HepG2 (cell line): ENCODE results near the gene DMAC1. TPM values are rescaled to one million over a fixed set of nuclear protein-coding genes. Genes with fewer than 3 reads are reported as not detected.

ENCODE experiments used
- CBX1 ChIP-seq: IDR thresholded peaks from one replicate; pipeline ENCODE4 v1.6.1; 2016; ENCODE audit warnings: antibody characterized with exemption, low read depth
- CENPT ChIP-seq: sonication (generic); formaldehyde crosslinking; IDR thresholded peaks from 2 replicates; pipeline ENCODE4 v1.8.0; 2022; ENCODE audit warnings: low read depth, mild to moderate bottlenecking, moderate library complexity, missing genetic modification reagents
- HNF4G ChIP-seq, 2 experiments: sonication (generic) in 1 of 2; formaldehyde crosslinking in 1 of 2; IDR thresholded peaks; 2 replicates each; pipeline versions ENCODE4 v1.4.0 to v1.6.1; 2011 to 2020; ENCODE audit warnings: borderline replicate concordance in 2 of 2, low read depth in 2 of 2, mild to moderate bottlenecking in 2 of 2, low read length in 1 of 2, missing genetic modification reagents in 1 of 2, moderate library complexity in 1 of 2
- HNRNPLL ChIP-seq: fragments of 200-400 bp; formaldehyde crosslinking; IDR thresholded peaks from 2 replicates; pipeline ENCODE4 v1.6.1; 2017; ENCODE audit warnings: mild to moderate bottlenecking, low read depth, low read length; ENCODE audit not compliant: poor library complexity, severe bottlenecking
- LCORL ChIP-seq, 2 experiments: fragments of 450-650 bp in 1 of 2; sonication (generic) in 1 of 2; formaldehyde crosslinking in 1 of 2; IDR thresholded peaks; 2 replicates each; pipeline versions ENCODE4 v1.5.0 to v1.6.1; 2017 to 2020; ENCODE audit warnings: antibody characterized with exemption in 1 of 2, missing genetic modification reagents in 1 of 2
- RFXAP ChIP-seq: sonication (generic); formaldehyde crosslinking; IDR thresholded peaks from 2 replicates; pipeline ENCODE4 v1.4.0; 2020; ENCODE audit warnings: missing genetic modification reagents, borderline replicate concordance
- THYN1 ChIP-seq: sonication (generic); formaldehyde crosslinking; IDR thresholded peaks from 2 replicates; pipeline ENCODE4 v1.8.1; 2023; ENCODE audit warnings: low read depth, mild to moderate bottlenecking, moderate library complexity, missing genetic modification reagents, borderline replicate concordance
- ZMYM2 ChIP-seq: sonication (generic); formaldehyde crosslinking; IDR thresholded peaks from 2 replicates; pipeline ENCODE4 v1.8.0; 2022; ENCODE audit warnings: mild to moderate bottlenecking, missing genetic modification reagents
- ZNF24 ChIP-seq: fragments of 450-650 bp; IDR thresholded peaks from 2 replicates; pipeline ENCODE4 v1.6.1; 2017; ENCODE audit warnings: antibody characterized with exemption, mild to moderate bottlenecking
- ZNF3 ChIP-seq: IDR thresholded peaks from 2 replicates; pipeline ENCODE4 v1.7.0; 2017; ENCODE audit warnings: inconsistent platforms
- ZNF501 ChIP-seq: sonication (generic); formaldehyde crosslinking; IDR thresholded peaks from 2 replicates; pipeline ENCODE4 v1.5.1; 2020; ENCODE audit warnings: mild to moderate bottlenecking, moderate library complexity, missing genetic modification reagents
- ZNF556 ChIP-seq: sonication (generic); formaldehyde crosslinking; IDR thresholded peaks from 2 replicates; pipeline ENCODE4 v1.4.0; 2020; ENCODE audit warnings: mild to moderate bottlenecking, missing genetic modification reagents, borderline replicate concordance
- ZSCAN20 ChIP-seq: sonication (generic); formaldehyde crosslinking; IDR thresholded peaks from 2 replicates; pipeline ENCODE4 v1.4.0; 2020; ENCODE audit warnings: missing genetic modification reagents, mild to moderate bottlenecking, borderline replicate concordance
- polyA plus RNA-seq, 8 experiments: library from polyadenylated mRNA; depleted of rRNA in 3 of 8; stranded (reverse) in 7 of 8; unstranded in 1 of 8; fragments of >200 nt; fragmentation: Illumina TruSeq in 4 of 8; extraction: Trizol in 4 of 8; gene quantifications; 2 replicates each; pipeline versions ENCODE4 v1.2.1 to v1.2.3, GENCODE V29; 2011 to 2016; ENCODE audit warnings: low read depth in 4 of 8, missing spikeins in 1 of 8, mixed read lengths in 1 of 8; ENCODE audit not compliant: insufficient read depth in 1 of 8
- total RNA-seq, 5 experiments: library from RNA; depleted of rRNA; stranded (reverse); fragments of >200 nt; fragmentation: Illumina TruSeq; extraction: Trizol; gene quantifications; 2 replicates each; pipeline ENCODE4 v1.2.3, GENCODE V29; 2016; ENCODE audit warnings: low read depth in 1 of 5
- TF ChIP-seq, protein P1 (sequence below): IDR thresholded peaks from 2 replicates; pipeline ENCODE4 v1.6.1; 2016
- TF ChIP-seq, protein P2 (sequence below): IDR thresholded peaks from 2 replicates; pipeline ENCODE4 v1.6.1; 2016; ENCODE audit warnings: low read depth, borderline replicate concordance
- TF ChIP-seq, protein P3 (sequence below): sonication (generic); formaldehyde crosslinking; IDR thresholded peaks from 2 replicates; pipeline ENCODE4 v1.5.1; 2020; ENCODE audit warnings: mild to moderate bottlenecking, missing genetic modification reagents, borderline replicate concordance
- TF ChIP-seq, protein P4 (sequence below): sonication (generic); formaldehyde crosslinking; IDR thresholded peaks from 2 replicates; pipeline ENCODE4 v1.8.0; 2022; ENCODE audit warnings: mild to moderate bottlenecking, missing genetic modification reagents, moderate library complexity
- TF ChIP-seq, protein P5 (sequence below): fragments of 450-650 bp; IDR thresholded peaks from 2 replicates; pipeline ENCODE4 v1.6.1; 2017

Gene DMAC1
- total and polyA plus RNA-seq, 2 of the 13 experiments (the other 11 are each of a cell fraction or from before 2014, with no cell fraction given): 44.3 to 72.9 TPM

DNA sequence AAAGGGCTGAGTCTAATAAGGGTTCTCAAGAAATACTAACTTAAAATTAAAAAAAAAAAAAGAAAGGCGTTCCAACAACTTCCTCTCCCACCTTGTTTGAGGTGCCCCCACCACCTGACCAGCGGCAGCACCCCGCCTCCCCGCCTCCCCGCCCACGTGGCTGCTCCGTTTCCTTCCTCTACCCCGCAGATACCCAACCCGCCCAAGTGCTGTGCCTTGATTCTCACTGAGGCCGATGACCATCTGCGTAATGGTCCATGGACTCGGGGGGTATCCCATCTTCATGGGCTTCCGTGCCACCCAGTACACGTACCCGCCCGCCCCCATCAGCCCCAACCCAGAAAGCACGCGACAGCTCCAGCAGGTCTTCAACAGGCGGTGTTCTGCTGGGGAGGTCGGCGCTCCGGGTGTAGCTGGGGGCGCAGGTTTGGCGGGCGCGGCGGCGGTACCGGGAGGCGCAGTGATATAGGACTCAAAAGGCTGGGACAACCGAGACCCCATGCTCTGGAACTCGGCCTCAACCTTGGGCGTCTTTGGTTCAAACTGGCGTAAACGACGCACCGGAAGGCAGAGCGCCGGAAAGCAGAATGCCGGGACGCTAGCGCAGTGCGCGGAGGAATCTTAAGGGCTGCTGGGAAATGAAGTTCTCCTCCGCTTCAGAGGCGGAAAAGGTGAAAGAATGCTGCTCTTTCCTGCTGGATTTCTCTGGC lies at the start of gene DMAC1 (continued):
- TF ChIP-seq, protein P1, sequence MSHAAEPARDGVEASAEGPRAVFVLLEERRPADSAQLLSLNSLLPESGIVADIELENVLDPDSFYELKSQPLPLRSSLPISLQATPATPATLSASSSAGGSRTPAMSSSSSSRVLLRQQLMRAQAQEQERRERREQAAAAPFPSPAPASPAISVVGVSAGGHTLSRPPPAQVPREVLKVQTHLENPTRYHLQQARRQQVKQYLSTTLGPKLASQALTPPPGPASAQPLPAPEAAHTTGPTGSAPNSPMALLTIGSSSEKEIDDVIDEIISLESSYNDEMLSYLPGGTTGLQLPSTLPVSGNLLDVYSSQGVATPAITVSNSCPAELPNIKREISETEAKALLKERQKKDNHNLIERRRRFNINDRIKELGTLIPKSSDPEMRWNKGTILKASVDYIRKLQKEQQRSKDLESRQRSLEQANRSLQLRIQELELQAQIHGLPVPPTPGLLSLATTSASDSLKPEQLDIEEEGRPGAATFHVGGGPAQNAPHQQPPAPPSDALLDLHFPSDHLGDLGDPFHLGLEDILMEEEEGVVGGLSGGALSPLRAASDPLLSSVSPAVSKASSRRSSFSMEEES: no peak
- TF ChIP-seq ZNF3 (CRISPR knock-in tag): no peak
- TF ChIP-seq, protein P2, sequence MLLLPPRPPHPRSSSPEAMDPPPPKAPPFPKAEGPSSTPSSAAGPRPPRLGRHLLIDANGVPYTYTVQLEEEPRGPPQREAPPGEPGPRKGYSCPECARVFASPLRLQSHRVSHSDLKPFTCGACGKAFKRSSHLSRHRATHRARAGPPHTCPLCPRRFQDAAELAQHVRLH (CRISPR knock-in tag): 0 out of 2 replicates have a peak, but pooled peaks have one; percentile 36
- TF ChIP-seq THYN1 (CRISPR knock-in tag): no peak
- 0 out of 2 replicates have a peak, but pooled peaks have one; percentile 78 for TF ChIP-seq ZNF556 (CRISPR knock-in tag)
- TF ChIP-seq CENPT (CRISPR knock-in tag): no peak
- TF ChIP-seq, protein P3, sequence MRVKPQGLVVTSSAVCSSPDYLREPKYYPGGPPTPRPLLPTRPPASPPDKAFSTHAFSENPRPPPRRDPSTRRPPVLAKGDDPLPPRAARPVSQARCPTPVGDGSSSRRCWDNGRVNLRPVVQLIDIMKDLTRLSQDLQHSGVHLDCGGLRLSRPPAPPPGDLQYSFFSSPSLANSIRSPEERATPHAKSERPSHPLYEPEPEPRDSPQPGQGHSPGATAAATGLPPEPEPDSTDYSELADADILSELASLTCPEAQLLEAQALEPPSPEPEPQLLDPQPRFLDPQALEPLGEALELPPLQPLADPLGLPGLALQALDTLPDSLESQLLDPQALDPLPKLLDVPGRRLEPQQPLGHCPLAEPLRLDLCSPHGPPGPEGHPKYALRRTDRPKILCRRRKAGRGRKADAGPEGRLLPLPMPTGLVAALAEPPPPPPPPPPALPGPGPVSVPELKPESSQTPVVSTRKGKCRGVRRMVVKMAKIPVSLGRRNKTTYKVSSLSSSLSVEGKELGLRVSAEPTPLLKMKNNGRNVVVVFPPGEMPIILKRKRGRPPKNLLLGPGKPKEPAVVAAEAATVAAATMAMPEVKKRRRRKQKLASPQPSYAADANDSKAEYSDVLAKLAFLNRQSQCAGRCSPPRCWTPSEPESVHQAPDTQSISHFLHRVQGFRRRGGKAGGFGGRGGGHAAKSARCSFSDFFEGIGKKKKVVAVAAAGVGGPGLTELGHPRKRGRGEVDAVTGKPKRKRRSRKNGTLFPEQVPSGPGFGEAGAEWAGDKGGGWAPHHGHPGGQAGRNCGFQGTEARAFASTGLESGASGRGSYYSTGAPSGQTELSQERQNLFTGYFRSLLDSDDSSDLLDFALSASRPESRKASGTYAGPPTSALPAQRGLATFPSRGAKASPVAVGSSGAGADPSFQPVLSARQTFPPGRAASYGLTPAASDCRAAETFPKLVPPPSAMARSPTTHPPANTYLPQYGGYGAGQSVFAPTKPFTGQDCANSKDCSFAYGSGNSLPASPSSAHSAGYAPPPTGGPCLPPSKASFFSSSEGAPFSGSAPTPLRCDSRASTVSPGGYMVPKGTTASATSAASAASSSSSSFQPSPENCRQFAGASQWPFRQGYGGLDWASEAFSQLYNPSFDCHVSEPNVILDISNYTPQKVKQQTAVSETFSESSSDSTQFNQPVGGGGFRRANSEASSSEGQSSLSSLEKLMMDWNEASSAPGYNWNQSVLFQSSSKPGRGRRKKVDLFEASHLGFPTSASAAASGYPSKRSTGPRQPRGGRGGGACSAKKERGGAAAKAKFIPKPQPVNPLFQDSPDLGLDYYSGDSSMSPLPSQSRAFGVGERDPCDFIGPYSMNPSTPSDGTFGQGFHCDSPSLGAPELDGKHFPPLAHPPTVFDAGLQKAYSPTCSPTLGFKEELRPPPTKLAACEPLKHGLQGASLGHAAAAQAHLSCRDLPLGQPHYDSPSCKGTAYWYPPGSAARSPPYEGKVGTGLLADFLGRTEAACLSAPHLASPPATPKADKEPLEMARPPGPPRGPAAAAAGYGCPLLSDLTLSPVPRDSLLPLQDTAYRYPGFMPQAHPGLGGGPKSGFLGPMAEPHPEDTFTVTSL (CRISPR knock-in tag): 0 out of 2 replicates have a peak, but pooled peaks have one; percentile 42
- TF ChIP-seq, protein P4, sequence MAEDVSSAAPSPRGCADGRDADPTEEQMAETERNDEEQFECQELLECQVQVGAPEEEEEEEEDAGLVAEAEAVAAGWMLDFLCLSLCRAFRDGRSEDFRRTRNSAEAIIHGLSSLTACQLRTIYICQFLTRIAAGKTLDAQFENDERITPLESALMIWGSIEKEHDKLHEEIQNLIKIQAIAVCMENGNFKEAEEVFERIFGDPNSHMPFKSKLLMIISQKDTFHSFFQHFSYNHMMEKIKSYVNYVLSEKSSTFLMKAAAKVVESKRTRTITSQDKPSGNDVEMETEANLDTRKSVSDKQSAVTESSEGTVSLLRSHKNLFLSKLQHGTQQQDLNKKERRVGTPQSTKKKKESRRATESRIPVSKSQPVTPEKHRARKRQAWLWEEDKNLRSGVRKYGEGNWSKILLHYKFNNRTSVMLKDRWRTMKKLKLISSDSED (CRISPR knock-in tag): no peak
- TF ChIP-seq HNF4G (IDR thresholded peaks at IDR 0.05; ENCODE audit: borderline replicate concordance, low read depth, low read length): no peak
- no peak for TF ChIP-seq HNF4G (CRISPR knock-in tag; IDR thresholded peaks at IDR 0.05; ENCODE audit: borderline replicate concordance, low read depth)
- no peak for TF ChIP-seq RFXAP (CRISPR knock-in tag)
- no peak for TF ChIP-seq LCORL (IDR thresholded peaks at IDR 0.05)
- TF ChIP-seq LCORL (CRISPR knock-in tag; IDR thresholded peaks at IDR 0.05): peak; percentile 37; the same call in 1 of the 2 replicates
- no peak for TF ChIP-seq ZNF24
- peak; percentile 100 for TF ChIP-seq HNRNPLL
- TF ChIP-seq ZNF501 (CRISPR knock-in tag): peak; percentile 72
- no peak for TF ChIP-seq CBX1
- TF ChIP-seq, protein P5, sequence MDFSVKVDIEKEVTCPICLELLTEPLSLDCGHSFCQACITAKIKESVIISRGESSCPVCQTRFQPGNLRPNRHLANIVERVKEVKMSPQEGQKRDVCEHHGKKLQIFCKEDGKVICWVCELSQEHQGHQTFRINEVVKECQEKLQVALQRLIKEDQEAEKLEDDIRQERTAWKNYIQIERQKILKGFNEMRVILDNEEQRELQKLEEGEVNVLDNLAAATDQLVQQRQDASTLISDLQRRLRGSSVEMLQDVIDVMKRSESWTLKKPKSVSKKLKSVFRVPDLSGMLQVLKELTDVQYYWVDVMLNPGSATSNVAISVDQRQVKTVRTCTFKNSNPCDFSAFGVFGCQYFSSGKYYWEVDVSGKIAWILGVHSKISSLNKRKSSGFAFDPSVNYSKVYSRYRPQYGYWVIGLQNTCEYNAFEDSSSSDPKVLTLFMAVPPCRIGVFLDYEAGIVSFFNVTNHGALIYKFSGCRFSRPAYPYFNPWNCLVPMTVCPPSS: no peak
- TF ChIP-seq ZMYM2: no peak
- TF ChIP-seq ZSCAN20: no peak
